ENCODE data around the gene GRIK5.

Gene GRIK5

DNA sequence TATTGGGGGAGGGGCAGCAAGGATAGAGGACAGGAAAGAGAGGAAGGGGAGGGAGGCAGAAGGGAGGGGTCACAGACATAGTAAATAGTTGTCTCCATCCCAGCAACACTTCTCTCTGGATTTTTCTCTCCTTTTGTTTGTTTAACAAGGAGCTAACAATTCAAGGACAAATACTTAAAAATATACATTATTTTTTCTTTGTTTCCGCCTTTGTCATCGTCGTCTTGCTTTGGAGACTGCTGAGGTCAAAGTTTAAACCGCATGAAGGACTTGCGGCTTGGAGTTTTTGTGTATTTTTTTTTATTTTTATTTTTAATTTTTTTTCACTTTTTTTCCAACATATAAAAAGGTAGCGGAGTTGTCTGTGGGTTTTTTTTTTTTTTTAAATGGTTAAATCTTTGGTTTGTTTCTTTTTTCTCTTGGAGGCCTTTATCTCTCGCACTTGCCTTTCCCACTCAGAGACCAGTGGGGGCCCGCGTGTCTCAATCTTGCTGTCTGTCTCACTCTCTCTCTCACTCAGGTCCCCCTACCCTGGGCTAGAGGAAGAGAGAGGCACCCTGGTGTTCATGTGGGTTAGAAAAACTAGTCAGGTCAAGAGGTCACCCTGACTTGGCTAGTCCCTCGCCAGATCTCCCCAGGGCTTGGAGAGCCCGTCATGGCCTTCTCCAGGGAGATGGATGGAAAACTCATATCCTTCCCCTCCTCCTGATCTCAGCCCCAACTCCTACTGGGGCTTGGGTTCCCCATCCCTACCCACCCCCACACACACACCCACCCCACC is 17.0 kb upstream of the GRIK5 start:
- no CpG with 5 or more reads among the region's 11 CpGs for WGBS (ENCODE audit: insufficient coverage, insufficient read length)
- no peaks in the 10 kb centered on the region for H3K4me1 ChIP-seq (ENCODE audit: control insufficient read depth, insufficient read depth, low read length)
- no peak overlapping the region for H3K27ac ChIP-seq (ENCODE audit: low read length)
- no peak overlapping the region for H3K4me3 ChIP-seq (ENCODE audit: low read length)
- H3K27me3 ChIP-seq (ENCODE audit: control insufficient read depth, insufficient read depth, low read length): no peaks in the 10 kb centered on the region
- DNase-seq (ENCODE audit: low read depth, low spot score): no peak
- no peaks in the 10 kb centered on the region for H3K9me3 ChIP-seq (ENCODE audit: control insufficient read depth, insufficient read depth, low read length)
- H3K36me3 ChIP-seq (ENCODE audit: control insufficient read depth, insufficient read depth, low read length): peaks cover under 1% of the 10 kb centered on the region; the same call in 1 of the 2 replicates

DNA sequence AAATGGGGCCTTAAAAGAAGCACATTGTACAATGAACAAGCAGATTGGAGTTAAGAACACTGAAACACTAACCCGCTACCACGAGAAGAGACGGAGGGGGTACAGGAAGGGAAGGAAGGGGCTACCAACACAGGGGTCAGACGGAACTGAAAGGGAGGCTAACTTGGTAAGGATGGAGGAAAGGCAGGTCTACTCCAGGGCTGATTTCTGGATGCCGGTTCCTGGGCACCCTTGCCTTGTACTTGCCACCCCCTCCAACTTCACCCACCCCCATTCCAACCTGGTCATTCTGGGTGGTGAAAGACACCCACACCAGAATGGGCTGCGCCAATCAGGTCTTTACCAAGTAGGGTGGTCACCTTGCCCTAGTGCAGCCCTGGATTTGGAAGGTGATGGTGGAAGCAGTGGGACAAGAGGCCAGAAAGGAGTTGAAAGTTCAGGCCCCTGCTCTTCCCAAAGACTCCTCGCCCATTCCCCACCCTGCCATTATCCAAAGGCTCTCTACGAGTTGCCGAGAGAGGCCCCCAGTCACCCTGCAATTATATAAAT is 16.3 kb upstream of the GRIK5 start:
- Histone ChIP-seq H3K9me3 (ENCODE audit: control insufficient read depth, insufficient read depth, low read length) (no peaks in the 10 kb centered on the region), H3K4me1 (ENCODE audit: control insufficient read depth, insufficient read depth, low read length) (no peaks in the 10 kb centered on the region), H3K4me3 (ENCODE audit: low read length) (no peak overlapping the region), H3K27me3 (ENCODE audit: control insufficient read depth, insufficient read depth, low read length) (no peaks in the 10 kb centered on the region), H3K27ac (ENCODE audit: low read length) (no peak overlapping the region), H3K36me3 (ENCODE audit: control insufficient read depth, insufficient read depth, low read length) (peaks cover 5% of the 10 kb centered on the region)
- no peak for DNase-seq (ENCODE audit: low read depth, low spot score)
- WGBS (ENCODE audit: insufficient coverage, insufficient read length): no CpG with 5 or more reads among the region's 9 CpGs

DNA sequence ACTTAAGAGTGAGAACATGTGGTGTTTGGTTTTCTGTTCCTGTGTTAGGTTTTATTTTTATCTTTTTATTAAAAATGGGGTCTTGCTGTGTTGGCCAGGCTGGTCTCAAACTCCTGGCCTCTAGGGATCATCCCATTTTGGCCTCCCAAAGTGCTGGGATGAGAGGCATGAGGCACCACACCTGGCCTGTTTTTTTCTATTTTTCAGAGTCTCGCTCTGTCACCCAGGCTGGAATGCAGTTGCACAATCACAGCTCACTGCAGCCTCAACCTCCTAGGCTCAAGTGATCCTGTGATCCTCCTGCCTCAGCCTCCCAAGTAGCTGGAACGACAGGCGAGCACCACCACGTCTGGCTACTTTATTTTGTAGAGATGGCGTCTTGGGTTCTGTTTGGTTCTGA is 13.5 kb upstream of the GRIK5 start:
- Histone ChIP-seq H3K4me3 (ENCODE audit: low read length) (no peak overlapping the region), H3K9me3 (ENCODE audit: control insufficient read depth, insufficient read depth, low read length) (no peaks in the 10 kb centered on the region), H3K4me1 (ENCODE audit: control insufficient read depth, insufficient read depth, low read length) (no peaks in the 10 kb centered on the region; the same call in 1 of the 2 replicates), H3K27ac (ENCODE audit: low read length) (no peak overlapping the region), H3K36me3 (ENCODE audit: control insufficient read depth, insufficient read depth, low read length) (peaks cover 33% of the 10 kb centered on the region), H3K27me3 (ENCODE audit: control insufficient read depth, insufficient read depth, low read length) (no peaks in the 10 kb centered on the region)
- no CpG with 5 or more reads among the region's 5 CpGs for WGBS (ENCODE audit: insufficient coverage, insufficient read length)
- DNase-seq (ENCODE audit: low read depth, low spot score): no peak

DNA sequence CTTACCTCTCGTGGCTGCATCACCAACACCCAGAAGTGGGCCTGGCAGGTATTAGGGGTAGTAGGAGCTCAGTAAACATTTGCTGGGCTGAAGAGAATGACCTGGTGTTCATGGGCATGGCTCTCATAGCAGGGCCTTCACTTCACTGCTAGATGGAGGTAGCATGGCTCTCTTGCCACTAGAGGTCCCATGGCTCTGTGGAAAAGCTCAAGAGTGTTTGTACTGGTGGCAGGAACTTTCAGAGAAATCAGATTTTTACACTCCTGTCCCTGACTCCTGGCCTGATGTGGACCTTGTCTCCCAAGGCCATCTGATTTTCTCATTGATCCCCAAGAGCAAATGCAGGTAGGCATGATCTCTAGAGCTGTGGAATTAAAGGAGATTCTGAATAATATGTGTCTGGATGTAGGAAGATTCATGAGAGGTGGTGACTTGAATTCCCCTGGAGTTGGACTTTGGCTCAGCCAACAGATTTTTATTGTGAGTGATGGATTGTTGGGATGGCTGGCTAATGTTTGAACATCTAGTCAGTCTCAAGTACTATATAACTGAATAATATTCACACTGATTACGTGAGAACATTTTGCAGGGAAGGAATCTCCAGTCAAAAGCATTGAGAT is 11.7 kb upstream of the GRIK5 start:
- H3K27ac ChIP-seq (ENCODE audit: low read length): no peak overlapping the region
- DNase-seq (ENCODE audit: low read depth, low spot score): no peak
- H3K4me1 ChIP-seq (ENCODE audit: control insufficient read depth, insufficient read depth, low read length): no peaks in the 10 kb centered on the region; the same call in 1 of the 2 replicates
- no peaks in the 10 kb centered on the region for H3K27me3 ChIP-seq (ENCODE audit: control insufficient read depth, insufficient read depth, low read length)
- H3K4me3 ChIP-seq (ENCODE audit: low read length): no peak overlapping the region
- no CpG with 5 or more reads among the region's 2 CpGs for WGBS (ENCODE audit: insufficient coverage, insufficient read length)
- peaks cover 35% of the 10 kb centered on the region for H3K36me3 ChIP-seq (ENCODE audit: control insufficient read depth, insufficient read depth, low read length)
- H3K9me3 ChIP-seq (ENCODE audit: control insufficient read depth, insufficient read depth, low read length): no peaks in the 10 kb centered on the region

DNA sequence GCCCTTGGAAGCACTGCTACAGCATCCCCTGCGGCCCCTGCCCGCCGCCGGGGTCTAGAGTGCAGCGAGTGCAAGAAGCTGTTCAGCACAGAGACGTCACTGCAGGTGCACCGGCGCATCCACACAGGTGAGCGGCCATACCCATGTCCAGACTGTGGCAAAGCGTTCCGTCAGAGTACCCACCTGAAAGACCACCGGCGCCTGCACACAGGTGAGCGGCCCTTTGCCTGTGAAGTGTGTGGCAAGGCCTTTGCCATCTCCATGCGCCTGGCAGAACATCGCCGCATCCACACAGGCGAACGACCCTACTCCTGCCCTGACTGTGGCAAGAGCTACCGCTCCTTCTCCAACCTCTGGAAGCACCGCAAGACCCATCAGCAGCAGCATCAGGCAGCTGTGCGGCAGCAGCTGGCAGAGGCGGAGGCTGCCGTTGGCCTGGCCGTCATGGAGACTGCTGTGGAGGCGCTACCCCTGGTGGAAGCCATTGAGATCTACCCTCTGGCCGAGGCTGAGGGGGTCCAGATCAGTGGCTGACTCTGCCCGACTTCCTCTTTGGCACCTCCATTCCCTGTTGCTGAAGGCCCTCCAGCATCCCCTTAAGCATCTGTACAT is 10.9 kb upstream of the GRIK5 start:
- H3K4me1 ChIP-seq (ENCODE audit: control insufficient read depth, insufficient read depth, low read length): no peaks in the 10 kb centered on the region; the same call in 1 of the 2 replicates
- no peak for DNase-seq (ENCODE audit: low read depth, low spot score)
- H3K4me3 ChIP-seq (ENCODE audit: low read length): no peak overlapping the region
- H3K9me3 ChIP-seq (ENCODE audit: control insufficient read depth, insufficient read depth, low read length): no peaks in the 10 kb centered on the region
- peaks cover 35% of the 10 kb centered on the region for H3K36me3 ChIP-seq (ENCODE audit: control insufficient read depth, insufficient read depth, low read length)
- no CpG with 5 or more reads among the region's 28 CpGs for WGBS (ENCODE audit: insufficient coverage, insufficient read length)
- no peaks in the 10 kb centered on the region for H3K27me3 ChIP-seq (ENCODE audit: control insufficient read depth, insufficient read depth, low read length)
- no peak overlapping the region for H3K27ac ChIP-seq (ENCODE audit: low read length)

DNA sequence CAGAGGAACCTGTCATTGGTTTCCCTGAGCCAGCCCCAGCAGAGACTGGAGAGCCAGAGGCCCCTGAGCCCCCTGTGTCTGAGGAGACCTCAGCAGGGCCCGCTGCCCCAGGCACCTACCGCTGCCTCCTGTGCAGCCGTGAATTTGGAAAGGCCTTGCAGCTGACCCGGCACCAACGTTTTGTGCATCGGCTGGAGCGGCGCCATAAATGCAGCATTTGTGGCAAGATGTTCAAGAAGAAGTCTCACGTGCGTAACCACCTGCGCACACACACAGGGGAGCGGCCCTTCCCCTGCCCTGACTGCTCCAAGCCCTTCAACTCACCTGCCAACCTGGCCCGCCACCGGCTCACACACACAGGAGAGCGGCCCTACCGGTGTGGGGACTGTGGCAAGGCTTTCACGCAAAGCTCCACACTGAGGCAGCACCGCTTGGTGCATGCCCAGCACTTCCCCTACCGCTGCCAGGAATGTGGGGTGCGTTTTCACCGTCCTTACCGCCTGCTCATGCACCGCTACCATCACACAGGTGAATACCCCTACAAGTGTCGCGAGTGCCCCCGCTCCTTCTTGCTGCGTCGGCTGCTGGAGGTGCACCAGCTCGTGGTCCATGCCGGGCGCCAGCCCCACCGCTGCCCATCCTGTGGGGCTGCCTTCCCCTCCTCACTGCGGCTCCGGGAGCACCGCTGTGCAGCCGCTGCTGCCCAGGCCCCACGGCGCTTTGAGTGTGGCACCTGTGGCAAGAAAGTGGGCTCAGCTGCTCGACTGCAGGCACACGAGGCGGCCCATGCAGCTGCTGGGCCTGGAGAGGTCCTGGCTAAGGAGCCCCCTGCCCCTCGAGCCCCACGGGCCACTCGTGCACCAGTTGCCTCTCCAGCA is 10.1 kb upstream of the GRIK5 start:
- WGBS (ENCODE audit: insufficient coverage, insufficient read length): no CpG with 5 or more reads among the region's 44 CpGs
- Histone ChIP-seq H3K4me3 (ENCODE audit: low read length) (no peak overlapping the region), H3K27ac (ENCODE audit: low read length) (no peak overlapping the region), H3K9me3 (ENCODE audit: control insufficient read depth, insufficient read depth, low read length) (no peaks in the 10 kb centered on the region), H3K4me1 (ENCODE audit: control insufficient read depth, insufficient read depth, low read length) (peaks cover under 1% of the 10 kb centered on the region), H3K36me3 (ENCODE audit: control insufficient read depth, insufficient read depth, low read length) (peaks cover 35% of the 10 kb centered on the region), H3K27me3 (ENCODE audit: control insufficient read depth, insufficient read depth, low read length) (no peaks in the 10 kb centered on the region)
- no peak for DNase-seq (ENCODE audit: low read depth, low spot score)

DNA sequence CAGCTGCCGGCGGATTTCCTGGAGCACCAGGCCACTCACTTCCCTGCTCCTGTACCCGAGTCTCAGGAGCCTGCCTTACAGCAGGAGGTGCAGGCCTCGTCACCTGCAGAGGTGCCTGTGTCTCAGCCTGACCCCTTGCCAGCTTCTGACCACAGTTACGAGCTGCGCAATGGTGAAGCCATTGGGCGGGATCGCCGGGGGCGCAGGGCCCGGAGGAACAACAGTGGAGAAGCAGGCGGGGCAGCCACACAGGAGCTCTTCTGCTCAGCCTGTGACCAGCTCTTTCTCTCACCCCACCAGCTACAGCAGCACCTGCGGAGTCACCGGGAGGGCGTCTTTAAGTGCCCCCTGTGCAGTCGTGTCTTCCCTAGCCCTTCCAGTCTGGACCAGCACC is 9.3 kb upstream of the GRIK5 start:
- Histone ChIP-seq H3K4me1 (ENCODE audit: control insufficient read depth, insufficient read depth, low read length) (peaks cover 1% of the 10 kb centered on the region), H3K27me3 (ENCODE audit: control insufficient read depth, insufficient read depth, low read length) (no peaks in the 10 kb centered on the region), H3K4me3 (ENCODE audit: low read length) (no peak overlapping the region), H3K27ac (ENCODE audit: low read length) (no peak overlapping the region), H3K9me3 (ENCODE audit: control insufficient read depth, insufficient read depth, low read length) (no peaks in the 10 kb centered on the region), H3K36me3 (ENCODE audit: control insufficient read depth, insufficient read depth, low read length) (peaks cover 35% of the 10 kb centered on the region)
- no peak for DNase-seq (ENCODE audit: low read depth, low spot score)
- WGBS (ENCODE audit: insufficient coverage, insufficient read length): no CpG with 5 or more reads among the region's 16 CpGs

- Histone ChIP-seq H3K4me1 (ENCODE audit: control insufficient read depth, insufficient read depth, low read length) (peaks cover 1% of the 10 kb centered on the region), H3K36me3 (ENCODE audit: control insufficient read depth, insufficient read depth, low read length) (peaks cover 35% of the 10 kb centered on the region), H3K27me3 (ENCODE audit: control insufficient read depth, insufficient read depth, low read length) (no peaks in the 10 kb centered on the region), H3K4me3 (ENCODE audit: low read length) (no peak overlapping the region), H3K9me3 (ENCODE audit: control insufficient read depth, insufficient read depth, low read length) (no peaks in the 10 kb centered on the region), H3K27ac (ENCODE audit: low read length) (no peak overlapping the region)
- DNase-seq (ENCODE audit: low read depth, low spot score): no peak
- WGBS (ENCODE audit: insufficient coverage, insufficient read length): no CpG with 5 or more reads among the region's 15 CpGs
Measured at GRCh38 chr19:42078538-42079275, 8.7 kb upstream of the GRIK5 start.

DNA sequence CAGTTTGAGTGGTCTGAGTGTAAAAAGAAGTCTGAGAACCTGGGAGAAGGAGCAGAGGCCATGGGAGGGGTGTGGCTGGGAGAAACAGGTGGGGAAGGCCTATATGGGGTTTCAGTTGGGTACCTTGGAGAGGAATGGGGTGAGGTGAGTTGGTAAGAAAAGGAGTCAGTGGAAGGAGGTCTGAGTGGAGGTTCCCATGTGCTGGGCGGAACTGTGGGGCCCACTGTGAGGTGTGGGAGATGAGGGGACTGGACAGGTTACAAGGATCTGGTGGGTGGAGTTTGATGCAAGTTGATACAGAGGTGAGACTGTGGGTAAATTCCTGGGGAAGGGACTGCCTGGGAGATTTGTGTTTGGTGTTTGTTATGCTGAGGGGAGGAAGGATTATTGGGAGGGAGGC is 8.1 kb upstream of the GRIK5 start:
- no peak overlapping the region for H3K27ac ChIP-seq (ENCODE audit: low read length)
- peaks cover 1% of the 10 kb centered on the region for H3K4me1 ChIP-seq (ENCODE audit: control insufficient read depth, insufficient read depth, low read length)

More for the DNA sequence above, 8.1 kb upstream of the GRIK5 start:
- no peak overlapping the region for H3K4me3 ChIP-seq (ENCODE audit: low read length)
- H3K27me3 ChIP-seq (ENCODE audit: control insufficient read depth, insufficient read depth, low read length): no peaks in the 10 kb centered on the region
- H3K36me3 ChIP-seq (ENCODE audit: control insufficient read depth, insufficient read depth, low read length): peaks cover 35% of the 10 kb centered on the region
- WGBS (ENCODE audit: insufficient coverage, insufficient read length): no CpG with 5 or more reads among the region's 1 CpG
- H3K9me3 ChIP-seq (ENCODE audit: control insufficient read depth, insufficient read depth, low read length): no peaks in the 10 kb centered on the region
- DNase-seq (ENCODE audit: low read depth, low spot score): no peak
